Activated naive CD4-positive, alpha-beta T cell (primary cell): ENCODE data around the gene THOC6.

ENCODE experiments used
- DNase-seq, 4 experiments: peaks; one replicate each; lab custom pipeline; 2025; lab: John Stamatoyannopoulos, UW

The THOC6 gene

DNA sequence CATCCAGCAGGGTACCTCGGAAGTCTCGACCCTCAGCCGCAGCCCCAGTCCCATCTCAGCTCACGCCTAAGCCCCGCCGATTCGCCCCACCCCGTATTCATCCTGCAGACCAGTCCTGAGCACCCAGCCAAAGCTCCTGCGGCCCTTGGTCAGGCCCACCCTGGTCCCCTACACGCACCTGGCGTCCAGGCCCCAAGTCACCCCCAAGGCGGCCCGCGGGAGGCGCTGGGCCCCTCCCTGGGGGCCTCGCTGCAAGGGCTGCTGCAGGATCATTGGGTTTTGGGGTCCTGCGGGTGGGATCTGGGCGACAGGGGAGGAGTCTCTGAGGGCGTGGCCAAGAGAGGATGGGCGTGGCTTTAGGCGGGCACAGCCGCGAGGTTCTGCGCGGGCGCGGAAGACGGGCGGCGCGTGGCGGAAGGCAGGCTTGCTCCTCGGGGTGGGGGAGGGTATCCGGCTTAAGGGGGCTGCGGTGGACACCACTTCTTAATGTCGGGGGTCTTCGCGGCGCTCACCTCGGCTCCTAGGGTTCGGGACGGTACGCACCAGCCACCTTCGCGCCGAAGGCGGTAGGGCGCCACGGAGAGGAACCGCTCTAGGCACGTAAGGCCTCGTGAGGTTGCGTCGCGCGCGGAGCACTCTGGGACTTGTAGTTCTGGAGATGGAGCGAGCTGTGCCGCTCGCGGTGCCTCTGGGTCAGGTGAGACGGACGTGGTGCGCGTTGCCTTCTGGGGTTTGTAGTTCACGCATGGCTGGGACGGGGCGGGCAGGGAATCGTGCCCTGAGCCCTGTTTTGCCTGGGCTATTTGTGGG, at the start of gene THOC6, which contains the start of gene HCFC1R1:
THOC6 (plus strand) TSS at position 367 of the 810 bp plus-strand sequence; CDS start at position 659, 292 bp downstream.
HCFC1R1 (minus strand) TSS at position 274 of the 810 bp plus-strand sequence; CDS start at position 273, 1 bp downstream.
- DNase-seq, result peak; percentile 85 to 95 (median 90)

DNA sequence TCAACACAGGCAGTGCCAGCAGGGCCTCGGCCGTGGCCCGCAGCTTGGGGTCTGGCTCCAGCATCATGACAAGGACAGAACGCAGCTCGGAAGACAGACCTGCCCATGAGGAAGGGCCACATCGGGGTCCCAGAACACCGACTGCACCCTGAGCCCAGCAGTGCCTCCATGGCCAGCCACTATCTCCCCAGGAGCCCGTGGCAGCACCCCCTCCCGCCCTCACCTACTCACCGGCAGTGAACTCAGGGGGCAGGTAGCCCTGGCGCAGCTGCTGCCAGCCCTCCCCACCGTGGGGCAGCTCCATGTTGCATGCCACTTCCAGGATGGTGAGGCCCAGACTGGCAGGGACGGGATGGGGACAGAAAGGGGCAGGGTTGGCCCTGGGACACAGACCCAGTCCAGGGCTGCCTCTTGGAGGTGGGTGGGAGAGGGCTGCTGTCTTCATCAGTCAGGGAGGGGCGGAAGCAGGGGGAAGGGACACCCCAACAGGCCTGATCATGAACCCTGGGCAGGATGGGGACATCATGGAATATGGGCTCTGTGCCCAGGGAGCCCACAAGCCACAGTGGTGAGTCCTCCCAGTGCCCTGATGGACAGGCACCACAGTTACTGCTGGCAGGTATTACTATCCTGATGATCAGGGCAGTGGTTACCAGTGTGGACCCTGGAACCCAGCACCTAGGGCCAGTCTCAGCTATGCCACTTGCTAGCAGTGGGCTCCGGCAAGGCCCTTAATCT, 49.3 kb upstream of the THOC6 start:
- DNase-seq, result no peak

DNA sequence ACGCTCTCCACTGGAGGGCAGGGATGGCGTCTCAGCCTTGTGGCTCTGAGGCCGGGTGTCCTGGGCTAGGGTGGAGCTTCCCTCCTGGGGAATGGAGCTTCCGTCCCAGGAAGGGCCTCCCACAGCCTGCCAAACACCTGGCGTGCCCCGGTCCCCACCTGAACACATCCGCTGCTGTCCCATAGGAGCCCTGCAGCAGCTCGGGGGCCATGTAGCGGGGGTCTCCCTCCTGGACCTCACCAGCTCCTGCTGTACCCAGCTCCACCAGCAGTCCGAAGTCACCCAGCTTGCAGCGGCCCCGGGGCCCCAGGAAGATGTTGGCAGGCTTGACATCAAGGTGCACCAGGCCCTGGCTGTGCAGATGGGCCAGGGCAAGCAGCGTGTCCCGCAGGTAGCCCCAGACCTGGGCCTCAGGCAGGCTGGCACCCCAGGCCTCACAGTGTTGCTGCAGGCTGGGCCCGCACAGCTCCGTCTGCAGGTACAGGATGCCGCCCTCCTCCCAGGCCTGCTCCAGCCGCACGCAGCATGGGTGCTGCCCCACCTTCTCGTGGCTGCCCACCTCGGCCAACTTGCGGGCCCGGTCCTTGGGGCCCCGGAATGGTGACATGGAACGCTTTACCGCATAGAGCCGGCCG, 48.6 kb upstream of the THOC6 start:
- DNase-seq, result no peak

DNA sequence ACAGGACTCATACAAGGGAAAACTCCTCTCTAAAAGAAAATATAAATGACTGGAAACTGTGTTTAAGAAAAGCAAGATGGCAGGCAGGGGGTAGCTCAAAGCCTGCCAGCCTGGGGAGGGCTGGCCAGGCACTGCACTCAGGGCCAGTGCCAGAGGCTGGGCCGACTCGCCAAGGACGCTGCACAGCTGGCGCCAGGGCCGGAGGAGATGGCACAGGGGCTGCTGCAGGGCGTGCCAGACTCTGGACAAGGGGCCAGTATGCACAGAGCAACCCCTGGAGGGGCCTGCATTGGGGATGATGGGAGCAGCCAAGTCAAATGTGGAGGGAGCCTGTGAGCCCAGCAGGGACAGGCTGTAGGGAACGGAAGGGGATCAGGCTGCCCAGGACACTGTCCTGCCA, 47.6 kb upstream of the THOC6 start:
- DNase-seq, result no peak

DNA sequence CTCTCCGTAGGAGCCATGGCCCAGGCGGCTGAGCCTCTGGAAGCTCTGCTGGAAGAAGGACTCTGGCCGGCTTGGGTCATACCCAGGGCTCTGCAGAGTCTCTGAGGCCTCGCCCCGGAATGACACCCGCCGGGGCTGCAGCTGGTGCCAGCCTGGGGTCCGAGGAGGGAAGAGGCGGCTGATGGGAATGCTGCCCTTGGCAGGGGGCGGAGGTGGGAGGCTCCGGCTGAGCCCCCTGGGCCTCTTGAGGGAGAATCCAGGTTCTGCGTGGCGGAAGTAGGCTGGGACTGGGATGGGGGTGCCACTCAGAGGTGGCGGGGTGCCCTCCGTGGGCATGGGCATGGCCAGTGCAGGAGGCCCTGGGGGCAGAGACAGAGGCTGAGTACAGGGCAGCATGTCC, 47.2 kb upstream of the THOC6 start:
- DNase-seq, result no peak

DNA sequence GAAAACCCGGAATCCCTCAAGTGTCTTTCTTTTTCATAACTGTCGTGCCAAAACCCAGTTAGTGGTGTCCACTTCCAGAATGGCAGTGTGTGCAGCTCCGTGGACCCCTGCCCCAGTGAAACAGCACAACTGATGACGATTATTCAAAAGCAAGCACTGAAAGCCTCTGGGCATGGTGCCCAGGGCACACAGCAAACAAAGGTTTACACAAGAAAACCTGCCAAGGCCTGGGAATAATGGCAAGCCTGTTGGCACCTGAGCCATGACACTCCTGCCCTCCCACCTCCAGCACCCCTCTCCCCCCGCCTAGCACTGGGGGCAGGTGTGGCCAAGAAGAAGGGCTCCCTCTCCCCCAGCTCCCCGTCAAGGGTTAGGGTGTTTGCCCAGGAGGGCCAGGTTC, 46.4 kb upstream of the THOC6 start:
- DNase-seq, result no peak

DNA sequence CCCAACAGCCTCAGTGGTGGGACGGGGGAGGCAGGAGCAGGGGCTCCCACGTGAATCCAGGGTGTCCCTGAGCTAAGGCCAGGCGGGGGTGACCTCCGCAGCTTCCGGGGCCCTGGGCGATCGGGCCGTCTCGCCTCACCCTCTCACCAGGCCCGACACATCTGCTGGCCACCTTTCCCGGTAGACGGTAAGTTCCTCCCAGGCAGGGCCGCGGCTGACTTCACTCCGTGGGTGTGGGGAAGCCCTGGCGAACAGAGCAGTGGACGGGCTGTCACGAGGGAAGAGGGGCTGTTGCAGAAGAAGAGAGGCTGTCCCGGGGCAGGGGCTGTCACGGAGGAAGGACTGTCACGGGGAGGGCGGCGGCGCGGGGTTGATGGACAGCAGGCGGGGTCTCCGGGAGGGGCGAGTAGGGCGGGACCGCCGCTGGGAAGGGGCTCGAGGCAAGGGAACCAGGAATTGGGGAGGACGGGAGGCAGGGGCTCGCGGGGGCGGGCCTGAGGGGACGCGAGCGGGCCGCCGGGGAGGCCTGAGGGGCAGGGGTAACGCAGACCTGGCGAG, 44.1 kb upstream of the THOC6 start:
- DNase-seq, result no peak

DNA sequence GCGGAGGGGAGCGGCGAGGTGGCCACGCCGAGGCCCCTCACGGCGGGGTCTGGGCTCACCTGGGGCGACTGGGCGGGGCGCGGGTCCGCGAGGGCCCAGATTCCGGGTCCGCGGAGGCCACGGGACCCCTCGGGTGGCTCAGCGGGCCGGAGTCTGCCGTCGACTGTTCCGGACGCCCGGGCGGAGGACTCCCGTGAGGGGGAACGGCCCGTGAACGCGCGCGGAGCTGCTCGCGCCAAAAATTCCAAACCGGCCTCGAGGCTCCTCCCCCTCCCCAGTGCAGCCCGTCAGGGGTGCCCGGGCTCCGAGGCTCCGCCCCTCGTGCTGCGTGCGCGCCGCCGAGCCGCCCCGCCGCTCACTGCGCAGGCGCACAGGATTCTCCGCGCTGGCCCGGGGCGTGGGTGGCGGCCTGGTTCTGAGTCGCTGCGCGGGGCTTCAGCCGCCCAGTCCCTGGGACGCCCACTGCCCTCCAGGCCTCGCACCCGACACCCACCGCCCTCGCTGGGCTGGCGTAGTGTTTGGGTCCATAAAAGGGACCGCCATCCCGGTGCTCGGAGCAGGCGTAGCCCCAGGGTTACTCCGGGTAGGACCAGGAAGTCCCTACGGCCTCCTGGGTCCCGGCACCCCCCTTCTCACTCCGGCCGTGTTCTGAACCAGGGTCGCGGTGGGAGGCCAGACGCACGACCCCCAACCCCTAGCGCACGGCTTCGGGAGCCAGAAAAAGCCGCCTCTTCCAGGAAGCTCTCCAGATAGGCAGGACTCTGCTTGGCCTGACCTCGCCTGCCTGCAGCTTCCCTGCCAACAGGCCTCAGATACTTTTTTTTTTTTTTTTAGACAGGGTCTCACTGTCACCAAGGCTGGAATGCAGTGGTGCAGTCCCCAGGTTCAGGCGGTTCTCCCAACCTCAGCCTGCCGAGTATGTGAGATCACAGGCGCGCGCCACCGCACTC, 43.3 kb upstream of the THOC6 start, which contains the start of gene PKMYT1:
PKMYT1 (minus strand) TSS at position 220 of the 950 bp plus-strand sequence. CDS start 789 bp downstream, outside the sequence.
- DNase-seq, result peak; percentile 86 to 92 (median 89)

DNA sequence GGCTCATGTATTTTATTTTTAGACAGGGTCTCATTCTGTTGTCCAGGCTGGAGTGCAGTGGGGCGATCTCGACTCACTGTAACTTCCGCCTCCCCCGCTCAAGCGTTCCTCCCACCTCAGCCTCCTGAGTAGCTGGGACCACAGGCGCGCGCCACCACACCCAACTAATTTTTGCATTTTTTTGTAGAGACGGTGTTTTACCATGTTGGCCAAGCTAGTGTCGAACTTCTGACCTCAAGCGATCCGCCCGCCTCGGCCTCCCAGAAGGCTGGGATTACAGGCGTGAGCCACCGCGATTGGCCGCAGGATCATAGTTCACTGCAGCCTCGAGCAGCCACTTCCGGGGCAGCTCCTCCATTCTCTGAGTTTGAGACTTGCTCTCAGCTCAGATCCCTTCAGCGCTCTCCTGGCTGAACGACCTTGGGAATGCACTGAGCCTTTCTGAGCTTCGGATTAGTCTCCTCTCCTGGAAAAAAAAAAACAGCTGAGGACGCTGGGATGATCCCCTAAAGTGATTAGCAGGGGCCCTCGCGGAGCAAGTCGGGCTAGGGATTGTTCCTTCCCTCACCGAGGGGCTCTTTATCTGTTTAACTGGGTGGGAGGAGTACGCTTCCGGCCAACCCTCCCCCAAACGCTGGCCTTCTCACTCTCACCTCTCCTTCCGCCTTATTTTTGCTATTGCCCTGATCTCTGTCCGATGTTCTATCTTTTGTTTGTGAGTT, 42.5 kb upstream of the THOC6 start:
- DNase-seq, result no peak

DNA sequence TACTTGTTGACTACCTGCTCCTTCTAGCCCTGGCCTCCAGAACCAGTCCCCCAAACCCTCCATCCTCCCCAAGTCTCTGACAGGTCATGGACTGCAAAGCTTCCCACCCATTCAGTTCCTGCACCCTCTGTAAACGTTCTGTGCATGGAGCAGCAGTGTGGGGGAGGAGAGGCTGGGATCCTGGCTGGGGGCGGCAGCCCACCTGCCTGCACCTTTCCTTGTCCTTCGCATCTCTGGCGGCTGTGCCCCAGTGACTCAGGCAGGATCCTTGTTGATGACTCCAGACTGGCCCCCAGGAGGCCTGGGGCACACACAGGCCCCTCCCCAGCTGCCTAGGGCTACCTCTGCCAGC, 42.0 kb upstream of the THOC6 start:
- no peak for DNase-seq

DNA sequence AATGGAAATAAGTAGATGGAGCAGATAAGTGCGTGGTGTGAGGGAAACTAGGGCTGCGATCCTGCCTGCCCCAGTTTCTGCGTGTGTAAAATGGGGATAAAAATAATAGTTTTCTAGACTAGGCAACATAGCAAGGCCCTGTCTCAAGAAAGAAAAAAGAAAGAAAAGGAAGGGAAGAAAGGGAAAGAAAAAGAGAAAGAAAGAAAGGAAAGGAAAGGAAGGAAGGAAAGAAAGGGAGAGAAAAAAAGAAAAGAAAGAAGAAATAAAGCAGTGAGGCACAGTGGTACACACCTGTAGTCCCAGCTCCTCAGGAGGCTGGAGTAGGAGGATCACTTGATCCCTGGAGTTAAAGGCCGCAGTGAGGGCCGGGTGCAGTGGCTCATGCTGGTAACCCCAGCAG, 41.4 kb upstream of the THOC6 start:
- DNase-seq, result no peak

DNA sequence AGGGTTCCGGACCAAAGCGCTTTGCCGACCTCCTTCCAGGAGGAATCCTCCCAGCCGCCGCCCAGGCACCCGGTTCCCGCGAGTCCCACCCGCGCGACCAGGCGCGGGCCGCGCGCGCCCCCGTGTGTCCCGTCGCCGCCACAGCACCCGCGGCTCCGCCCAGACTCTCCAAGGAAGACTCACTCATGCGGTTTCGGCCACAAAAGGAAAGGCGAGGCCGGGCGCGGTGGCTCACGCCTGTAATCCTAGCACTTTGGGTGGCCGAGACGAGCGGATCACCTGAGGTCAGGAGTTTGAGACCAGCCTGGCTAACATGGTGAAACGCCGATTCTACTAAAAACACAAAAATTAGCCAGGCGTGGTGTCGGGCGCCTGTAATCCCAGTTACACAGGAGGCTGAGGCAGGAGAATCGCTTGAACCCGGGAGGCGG, 40.1 kb upstream of the THOC6 start:
- DNase-seq, result peak; percentile 38 to 55 (median 45)

DNA sequence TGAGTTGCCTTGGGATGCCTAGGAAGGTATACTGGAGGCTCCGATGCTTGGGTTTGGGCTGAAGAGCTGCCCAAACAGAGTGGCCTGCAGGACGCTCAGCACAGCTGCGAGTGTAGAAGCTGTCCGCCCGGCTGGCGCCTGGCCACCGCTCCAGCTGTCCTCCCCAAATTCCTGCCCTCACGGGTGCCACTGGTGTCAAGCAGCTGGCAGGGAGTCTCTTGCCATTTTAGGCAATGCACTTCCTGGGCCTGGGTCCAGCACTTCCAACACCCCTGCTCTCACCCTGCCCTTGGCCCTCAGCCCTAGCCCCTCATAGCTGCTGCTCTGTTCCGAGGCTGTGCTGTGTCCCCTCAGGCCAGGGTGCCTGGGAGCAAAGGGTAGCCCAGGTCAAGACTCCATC, 38.4 kb upstream of the THOC6 start:
- no peak for DNase-seq

DNA sequence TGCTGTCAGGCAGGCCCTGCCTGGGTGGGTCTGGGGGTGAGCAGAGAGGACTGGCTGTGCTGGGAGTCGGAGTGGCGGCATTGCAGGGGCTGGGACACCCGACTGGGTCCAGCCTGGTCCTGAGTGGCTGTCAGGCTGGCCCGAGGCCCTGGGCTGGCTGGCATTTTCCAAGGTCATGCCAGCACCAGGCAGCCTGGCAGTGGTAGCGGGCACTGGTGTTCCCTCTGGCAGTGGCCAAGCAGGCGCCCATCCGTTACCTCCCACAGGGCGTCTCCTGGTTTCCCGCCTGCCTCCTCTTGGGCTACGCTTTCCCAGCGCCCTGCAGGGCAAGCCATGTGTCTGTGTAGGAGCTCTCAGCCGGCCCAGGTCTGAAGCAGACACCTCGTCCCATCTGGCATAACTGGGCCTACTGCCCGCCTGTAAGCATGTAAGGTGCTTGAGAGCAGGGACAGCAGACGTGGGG, 37.9 kb upstream of the THOC6 start:
- no peak for DNase-seq

DNA sequence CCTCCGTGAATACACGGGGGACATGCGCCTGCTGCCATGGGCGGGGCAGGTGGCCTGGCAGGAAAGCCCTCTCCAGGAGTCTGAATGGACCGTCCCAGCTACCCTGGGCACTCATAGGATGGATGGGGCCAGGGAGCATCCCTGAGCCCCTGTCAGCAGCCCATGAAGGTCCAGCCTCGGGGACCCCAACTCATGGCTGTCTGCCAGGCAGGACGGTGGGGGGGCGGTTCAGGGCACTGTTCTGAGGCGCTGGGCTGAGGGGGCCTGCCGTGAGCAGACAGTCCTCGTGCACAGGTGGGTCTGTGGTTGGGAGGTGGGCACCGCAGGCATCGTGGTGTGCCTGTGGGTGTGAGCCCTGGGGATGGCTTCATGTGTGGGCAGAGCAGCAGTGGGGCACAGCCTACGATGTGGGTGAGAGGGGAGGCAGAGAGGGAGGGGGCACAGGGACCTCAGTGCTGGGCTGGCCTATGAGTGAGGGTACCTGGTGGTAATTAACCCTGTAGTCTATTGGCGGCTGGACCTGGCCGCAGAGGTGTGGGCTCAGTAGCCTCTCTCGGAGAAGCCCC, 37.1 kb upstream of the THOC6 start:
- DNase-seq, result no peak

DNA sequence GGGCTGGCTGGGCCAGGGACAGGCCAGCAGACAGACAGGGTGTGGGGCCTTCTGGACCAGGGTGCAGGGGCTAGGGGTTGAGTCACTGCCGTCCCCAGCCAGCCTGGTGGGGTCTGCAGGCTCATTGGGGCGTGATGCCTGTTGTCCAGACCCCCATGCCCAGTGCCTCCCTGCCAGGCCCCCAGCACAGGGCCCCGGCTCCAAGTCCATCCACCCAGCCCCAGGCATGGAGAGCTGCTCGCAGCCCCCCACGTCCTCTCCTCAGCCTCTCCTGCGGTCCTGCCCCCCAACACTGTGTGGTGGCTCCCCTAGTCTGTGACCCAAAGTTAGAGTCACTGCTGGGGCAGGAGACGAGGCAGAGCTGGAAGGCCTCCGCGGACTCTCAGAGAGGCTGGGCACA, 36.5 kb upstream of the THOC6 start:
- no peak for DNase-seq

DNA sequence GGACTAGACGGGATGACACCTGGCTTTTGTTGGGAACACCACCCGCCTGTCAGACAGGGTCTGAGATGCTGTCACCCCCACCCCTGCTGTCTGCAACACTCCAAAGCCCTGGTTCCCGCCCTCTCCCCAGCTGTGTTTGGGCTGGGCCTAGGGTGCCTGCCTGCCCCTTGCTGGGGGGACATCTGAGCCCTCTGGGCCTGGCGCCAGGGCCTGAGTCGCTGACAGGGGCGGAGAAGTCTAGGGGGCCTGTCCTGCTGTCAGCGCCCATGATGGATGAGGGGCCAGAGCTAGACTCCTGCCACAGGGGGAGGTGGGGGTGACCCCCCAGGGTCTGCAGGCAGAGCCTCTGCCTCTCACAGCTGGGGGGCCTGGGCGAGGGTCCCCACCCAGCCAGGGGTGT, 36.0 kb upstream of the THOC6 start:
- no peak for DNase-seq

DNA sequence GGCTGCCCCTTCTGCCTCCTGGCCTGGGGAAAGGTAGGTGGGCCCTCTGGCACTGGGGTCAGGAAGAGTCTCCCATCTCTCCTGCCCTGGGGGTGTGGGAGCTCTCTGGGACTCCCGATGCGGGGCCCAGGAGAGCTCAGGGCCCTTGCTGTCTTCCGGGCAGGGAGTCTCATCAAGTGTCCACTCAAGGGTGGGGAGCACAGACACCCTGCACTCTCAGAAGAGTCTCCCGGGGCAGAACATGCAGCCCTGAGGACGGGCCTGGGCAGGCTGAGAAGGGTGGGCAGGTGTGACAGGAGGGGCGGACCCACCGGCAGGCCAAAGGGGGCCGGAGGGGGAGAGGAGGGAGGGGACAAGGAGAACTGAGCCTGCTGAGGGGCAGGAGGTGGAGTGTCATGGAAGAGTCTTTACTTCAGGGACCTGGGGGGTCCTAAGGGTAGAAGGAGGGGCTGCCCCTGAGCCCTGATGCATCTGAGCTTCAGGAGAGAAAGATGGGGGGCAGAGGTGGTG, 35.2 kb upstream of the THOC6 start:
- DNase-seq, result no peak

DNA sequence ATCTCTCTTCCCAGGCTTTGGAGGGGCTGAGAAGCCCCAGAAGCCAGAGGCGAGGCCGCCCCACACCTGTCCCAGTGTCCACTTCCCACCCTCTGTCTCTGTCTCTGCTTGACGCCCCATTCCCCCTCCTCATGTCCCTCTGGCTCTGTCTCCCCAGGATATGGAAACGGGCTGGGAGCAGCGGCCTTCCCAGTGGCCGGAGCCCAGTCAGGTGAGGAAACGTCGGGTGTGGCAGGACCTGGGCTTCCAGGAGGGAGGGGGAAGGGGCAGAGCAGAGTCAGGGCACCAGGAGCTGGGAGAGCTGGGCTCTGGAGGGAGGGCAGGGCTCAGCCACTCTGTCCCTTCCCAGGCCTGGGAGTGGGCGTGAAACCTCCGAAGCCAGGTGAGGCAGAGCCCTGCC, 32.9 kb upstream of the THOC6 start:
- no peak for DNase-seq
